ENCODE results near the gene LHX1.

LHX1 gene

DNA sequence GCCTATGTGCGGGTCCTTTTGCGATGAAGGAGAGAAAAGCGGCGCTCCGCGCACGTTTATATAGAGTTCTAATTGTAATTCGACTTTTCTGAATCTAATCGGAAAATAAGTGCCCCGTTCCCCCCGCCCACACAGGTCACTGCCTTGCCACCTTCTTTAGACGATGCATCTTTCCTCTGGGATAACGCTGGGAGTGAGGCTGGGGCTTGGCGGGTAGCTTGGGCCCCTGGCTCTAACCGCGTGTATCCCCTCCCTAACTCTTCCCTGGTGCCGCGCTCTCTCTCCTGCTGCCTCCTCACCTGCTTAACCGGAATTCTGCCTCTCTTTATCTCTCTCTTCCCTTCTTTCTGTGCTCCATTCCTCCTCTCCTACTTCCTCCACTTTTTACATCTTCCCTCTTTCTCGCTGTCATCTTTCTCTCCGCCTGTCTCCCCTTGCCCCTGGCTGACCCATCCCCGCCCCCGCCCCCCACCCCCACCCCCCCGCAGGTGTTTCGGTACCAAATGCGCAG lies 2.6 kb downstream of the LHX1 start:
- DNase-seq = no peak

DNA sequence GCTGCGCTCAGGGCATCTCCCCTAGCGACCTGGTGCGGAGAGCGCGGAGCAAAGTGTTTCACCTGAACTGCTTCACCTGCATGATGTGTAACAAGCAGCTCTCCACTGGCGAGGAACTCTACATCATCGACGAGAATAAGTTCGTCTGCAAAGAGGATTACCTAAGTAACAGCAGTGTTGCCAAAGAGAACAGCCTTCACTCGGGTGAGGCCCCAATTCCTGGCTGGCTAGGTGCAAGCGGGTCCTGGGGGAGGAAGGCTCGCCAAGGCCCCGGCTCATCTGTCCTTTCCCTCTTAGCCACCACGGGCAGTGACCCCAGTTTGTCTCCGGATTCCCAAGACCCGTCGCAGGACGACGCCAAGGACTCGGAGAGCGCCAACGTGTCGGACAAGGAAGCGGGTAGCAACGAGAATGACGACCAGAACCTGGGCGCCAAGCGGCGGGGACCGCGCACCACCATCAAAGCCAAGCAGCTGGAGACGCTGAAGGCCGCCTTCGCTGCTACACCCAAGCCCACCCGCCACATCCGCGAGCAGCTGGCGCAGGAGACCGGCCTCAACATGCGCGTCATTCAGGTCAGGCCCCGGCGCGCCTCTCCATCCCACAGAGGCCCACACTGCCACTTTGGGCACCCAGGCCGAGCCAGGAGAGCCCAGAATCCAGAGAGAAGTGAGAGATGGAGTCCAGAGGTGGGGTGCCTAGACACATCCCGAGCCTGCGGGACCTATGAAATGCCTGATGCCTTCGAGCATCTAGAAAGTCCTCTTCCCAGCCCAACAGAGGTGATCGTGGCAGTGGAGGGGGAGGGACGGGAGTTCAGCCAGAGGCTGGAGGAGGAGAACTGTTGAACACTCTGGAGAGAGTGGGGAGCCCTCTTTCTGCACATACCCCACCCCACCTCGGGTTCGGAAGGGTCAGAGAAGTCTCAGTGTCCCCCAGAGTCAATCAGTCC lies 3.3 kb downstream of the LHX1 start:
- no peak for DNase-seq

DNA sequence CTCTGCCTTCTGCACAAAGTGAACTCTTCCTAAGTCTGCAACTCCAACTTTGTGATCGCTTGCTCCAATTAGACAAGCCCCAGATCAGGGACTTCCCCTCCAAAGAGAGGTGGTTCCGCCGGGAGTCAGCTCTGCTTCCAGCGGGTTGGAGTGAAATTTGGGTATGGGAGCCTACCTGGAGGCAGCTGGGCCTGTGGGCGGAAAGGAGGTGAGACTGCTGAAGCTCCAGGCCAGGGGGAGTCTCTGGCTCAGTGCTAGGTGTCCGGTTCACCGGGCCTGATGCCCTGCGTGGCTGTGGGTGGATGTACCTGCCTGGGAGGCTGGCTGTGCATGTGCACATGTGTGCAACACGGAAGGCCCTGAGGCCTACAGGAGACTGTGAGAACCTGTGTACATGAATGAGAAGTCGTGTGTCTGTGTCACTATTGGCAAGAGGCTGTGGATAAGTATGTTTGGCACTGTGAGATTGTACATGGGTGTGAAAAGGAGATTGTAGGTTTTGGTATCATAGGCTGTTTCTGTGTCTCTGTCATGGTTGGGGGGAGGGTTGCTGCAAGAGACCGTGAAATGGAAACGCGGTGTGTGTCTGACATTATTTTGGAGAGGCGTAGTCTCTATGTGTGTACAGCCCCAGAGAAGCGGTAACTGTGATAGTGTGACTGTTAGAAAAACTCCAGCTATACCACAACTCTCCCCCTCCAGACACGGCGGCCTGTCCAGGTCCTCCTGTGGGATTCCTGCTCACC lies 4.2 kb downstream of the LHX1 start:
- no peak for DNase-seq

DNA sequence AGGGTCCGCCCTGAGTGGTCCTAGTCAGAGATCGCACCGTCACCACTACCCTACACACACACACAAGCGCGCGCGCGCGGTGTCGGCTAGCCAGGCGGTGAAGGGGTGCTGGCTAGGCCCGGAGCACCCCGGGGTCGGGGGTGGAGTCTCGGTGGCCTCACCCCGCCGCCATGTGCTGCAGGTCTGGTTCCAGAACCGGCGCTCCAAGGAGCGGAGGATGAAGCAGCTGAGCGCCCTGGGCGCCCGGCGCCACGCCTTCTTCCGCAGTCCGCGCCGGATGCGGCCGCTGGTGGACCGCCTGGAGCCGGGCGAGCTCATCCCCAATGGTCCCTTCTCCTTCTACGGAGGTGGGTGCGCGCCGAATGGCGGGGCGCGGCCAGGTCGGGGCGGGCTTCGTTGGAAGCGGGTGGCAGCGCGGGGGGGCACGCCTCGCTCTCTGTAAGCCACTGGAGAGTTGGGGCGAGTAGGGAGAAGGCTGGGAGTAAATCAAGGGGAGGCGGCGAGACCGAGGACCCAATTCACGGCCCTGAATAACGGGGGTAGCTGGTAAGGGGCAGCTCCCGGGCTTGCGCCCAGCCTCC lies 4.8 kb downstream of the LHX1 start:
- DNase-seq = no peak

DNA sequence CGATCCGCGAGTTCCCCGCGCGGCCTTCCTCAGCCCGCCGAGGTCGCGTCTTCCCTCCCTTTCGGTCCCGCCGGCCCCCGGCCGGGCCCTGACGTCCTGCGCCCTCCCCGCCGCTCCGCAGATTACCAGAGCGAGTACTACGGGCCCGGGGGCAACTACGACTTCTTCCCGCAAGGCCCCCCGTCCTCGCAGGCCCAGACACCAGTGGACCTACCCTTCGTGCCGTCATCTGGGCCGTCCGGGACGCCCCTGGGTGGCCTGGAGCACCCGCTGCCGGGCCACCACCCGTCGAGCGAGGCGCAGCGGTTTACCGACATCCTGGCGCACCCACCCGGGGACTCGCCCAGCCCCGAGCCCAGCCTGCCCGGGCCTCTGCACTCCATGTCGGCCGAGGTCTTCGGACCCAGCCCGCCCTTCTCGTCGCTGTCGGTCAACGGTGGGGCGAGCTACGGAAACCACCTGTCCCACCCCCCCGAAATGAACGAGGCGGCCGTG lies 5.4 kb downstream of the LHX1 start:
- peak; percentile 45 for DNase-seq

DNA sequence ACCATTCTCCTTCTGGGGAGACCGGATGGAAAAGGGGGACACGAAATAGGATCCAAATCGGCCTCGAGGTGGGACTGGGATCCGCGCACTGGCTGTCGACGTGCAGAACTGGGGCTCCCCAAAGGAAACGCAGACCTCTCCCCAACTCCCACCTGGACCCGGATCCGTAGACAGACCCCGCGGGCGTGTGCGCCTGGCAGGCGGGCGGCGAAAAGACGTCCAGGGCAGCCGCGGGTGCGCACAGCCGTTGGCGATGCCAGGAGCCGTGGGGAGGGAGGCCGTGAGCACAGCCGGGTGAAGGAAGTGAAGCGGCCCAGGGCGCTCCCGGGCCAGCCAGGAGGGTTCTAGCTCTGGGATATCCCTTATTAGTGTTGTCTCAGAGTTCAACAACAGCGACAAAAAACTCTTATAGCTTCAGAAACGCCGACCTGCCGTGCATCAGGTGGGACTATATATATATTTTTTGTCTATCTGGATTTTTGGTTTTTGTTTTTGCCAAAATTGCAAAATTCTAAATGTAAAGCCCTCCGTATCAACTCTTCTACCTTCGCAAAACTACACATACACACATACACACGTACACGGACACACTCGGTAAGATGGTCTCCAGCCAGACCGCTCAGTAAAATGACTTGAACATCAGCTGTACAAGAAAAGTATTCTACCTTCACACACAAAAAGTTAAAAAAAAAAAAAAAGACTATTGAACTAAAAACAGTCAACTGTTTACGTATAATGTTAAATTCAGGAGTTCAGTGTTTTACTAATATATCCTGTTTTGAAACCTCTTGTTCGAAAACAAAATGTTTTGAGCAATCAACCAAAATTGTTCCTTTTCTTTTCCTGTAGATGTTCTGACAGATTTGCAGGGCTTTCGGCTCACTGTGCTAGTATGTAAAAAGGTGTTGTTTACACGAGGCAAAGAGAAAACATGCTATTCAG lies 6.2 kb downstream of the LHX1 start:
- DNase-seq = no peak

DNA sequence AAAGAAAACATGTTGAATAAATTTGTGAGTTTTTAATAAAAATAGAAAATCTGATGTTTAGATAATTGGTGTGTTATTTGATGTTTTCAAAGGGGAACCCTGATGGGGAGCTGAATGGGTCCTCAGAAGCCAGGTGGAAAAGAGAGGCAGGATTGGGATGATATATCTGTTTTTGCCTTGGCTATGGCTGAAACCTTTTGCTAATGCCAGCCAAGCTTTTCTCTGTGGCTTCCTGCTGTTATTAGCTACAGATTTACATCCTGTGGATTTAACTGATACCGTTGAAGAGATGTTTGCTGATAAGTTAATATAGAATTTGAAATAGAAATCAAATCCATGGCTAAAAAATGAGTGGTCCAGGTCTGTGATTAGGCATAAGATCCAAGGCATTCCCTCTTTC lies 7.3 kb downstream of the LHX1 start:
- no peak for DNase-seq

DNA sequence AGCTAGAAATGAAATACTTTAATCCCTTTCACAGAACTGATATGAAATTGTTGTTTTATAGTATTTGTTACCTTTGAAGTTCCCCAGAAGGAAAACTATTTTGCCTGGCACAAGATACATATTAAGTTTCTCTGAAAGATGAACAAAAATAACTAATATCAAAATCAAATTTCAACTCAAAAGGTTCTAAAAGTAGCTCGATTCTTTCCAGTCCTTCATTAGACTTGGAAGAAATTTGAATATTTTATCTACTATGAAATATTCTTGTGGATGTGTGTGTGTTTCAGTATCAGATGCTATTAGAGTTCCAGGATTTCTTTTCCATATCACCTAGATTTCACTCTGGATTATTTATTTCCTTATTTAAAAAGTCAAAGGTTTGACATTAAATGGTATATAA lies 7.9 kb downstream of the LHX1 start:
- DNase-seq = no peak

DNA sequence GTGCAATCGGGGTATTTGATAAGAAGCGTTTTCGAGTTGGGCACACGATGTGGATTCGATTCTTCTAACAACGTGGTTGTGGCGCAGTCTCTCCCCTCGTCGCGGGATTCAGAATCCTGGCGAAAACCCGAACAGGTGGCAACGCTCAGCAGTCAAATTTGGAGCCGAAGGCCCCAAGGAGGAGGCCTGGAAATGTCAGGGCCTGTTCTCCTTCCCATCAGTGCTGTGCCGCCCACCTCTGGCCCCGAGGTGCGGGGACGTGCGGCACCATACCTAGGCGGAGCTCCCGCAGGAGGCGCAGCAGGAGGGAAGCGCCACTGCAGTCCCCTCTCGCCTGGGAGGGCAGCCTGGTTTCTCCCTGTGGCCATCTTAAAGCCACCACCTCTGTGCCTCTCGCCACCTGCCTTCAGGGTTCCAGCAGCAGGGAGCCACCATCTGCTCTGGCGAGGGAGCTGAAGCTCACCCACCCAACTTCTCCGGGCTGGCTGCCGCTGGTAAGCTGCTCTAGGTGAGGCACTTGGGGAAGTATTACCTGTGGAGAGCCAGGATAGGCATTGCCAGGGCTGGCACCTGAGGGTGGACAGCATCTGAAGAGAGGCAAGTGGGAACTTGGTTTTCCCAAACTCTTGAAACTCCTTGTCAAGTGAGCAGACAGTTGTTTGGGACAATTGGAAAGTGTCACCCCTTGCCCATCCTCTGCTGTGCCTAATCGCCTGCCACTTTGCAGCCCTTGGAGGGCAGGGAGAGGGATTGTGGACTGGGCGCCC lies 8.9 kb downstream of the LHX1 start:
- DNase-seq = no peak

DNA sequence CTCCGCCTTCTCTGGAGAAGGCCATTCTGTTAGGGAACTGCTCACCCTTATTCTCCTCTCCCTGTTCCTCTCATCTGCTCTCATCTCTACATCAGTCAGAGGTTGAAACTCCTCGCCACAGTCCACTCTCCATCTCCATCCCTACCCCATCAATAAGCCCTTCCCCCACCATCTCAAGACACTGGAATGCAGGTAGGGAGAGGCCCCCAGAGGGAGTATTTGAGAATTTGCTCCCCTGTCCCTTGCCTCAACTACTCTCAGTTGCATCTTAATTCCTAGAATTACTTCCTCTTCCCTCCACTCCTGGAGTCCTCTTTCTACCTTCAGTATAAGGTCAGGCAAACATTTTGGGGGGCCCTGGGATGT lies 9.4 kb downstream of the LHX1 start:
- no peak for DNase-seq

DNA sequence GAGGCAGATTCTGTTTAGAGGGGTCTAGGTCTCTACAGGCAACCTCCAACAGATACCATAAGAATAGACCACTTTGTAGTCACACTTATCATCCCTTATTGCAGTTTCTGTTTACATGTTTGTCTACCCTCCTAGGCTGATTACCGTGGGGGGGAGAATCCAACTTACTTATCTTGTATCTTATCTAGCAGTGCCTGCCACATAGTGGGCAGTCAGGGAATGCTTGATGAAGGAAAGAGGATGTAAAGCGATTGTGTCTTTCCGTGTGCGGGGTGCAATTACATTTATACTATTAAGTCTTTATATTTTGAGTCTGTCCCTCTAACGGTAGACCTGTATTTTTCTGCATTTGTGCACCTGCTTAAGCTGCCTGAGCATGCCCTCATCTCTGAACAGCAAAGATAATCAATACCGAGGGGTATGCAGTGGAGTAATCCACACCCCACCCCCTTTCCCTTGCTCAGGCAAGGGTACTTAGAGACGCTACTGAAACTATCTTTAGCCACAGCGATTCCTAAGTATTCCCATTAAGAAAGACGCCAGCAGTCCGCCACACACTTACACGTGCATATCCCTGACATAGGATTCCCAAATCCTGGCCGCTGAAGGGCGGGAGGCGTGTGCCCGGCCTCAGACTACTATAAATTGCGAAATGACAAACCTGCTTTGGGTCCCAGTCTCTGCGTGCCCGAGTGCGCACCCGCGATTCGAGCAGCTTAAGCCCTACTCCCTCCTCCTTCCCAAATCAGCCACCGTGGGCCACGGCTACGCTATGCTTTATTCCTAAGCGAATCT lies 10.8 kb downstream of the LHX1 start:
- no peak for DNase-seq

DNA sequence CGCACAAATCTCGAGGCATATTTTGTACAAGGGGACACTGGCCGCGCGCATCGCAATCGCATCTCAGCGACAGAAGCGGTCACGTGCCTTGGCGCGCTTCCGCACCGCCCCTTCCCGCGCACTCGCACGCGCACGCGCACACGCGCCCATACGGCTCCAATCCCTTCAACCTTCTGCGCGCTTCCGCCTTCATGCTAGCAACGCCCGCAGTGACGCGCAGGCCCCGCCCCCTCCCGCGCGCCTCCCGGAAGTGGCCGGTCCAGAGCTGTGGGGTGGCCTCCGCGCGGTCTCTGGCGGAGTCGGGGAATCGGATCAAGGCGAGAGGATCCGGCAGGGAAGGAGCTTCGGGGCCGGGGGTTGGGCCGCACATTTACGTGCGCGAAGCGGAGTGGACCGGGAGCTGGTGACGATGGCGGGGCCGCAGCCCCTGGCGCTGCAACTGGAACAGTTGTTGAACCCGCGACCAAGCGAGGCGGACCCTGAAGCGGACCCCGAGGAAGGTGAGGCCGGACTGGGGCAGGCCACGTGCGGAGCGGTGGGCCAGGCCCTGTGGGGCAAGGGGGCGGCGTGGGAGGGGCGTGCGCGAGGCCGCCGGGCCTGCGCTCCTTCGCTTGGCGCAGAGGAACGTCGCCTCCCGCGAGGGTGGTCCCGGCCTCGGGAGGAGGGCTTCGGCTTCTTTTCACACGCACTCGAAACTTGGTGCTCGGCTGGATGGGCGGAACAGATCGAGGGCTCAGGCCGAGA lies 11.6 kb downstream of the LHX1 start, which contains the start of gene AATF:
Gene AATF, plus strand, starts transcription at position 238 of the 744 bp plus-strand sequence. Its CDS starts 172 bp downstream, at position 410.
- peak; percentile 99 for DNase-seq

DNA sequence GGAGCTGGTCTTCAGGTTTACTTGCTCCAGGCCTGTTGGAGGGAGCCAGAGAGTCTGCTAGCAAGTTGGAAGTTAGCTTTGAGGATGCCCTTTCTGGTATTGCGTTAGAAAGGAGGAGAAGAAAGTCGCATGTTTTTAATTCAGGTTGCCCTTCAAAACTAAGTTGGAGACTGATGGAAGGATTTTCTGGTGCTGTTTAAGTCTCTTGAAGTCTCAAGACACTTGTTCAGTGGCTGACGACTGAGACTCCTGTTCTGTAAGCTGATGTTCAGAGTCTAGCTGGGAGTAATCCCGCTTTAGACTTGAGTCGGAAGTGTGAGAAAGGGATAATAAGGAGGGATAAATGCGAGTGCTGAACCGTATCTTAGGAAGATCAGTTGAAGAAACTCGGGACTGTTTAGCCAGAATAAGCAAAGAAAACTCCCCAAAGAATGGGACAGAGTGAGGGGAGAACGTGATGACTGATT lies 12.2 kb downstream of the LHX1 start:
- DNase-seq = no peak

DNA sequence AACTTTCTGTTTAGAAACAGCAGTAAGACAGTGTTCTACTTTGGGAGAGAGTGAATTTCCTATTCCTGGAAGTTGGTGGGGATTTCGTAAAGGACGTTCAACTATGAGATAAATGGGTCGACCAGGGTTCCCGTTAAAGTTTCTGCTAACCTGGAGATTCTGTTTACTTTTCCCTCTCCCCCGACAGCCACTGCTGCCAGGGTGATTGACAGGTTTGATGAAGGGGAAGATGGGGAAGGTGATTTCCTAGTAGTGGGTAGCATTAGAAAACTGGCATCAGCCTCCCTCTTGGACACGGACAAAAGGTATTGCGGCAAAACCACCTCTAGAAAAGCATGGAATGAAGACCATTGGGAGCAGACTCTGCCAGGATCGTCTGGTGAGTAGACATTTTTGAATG lies 12.8 kb downstream of the LHX1 start:
- no peak for DNase-seq

DNA sequence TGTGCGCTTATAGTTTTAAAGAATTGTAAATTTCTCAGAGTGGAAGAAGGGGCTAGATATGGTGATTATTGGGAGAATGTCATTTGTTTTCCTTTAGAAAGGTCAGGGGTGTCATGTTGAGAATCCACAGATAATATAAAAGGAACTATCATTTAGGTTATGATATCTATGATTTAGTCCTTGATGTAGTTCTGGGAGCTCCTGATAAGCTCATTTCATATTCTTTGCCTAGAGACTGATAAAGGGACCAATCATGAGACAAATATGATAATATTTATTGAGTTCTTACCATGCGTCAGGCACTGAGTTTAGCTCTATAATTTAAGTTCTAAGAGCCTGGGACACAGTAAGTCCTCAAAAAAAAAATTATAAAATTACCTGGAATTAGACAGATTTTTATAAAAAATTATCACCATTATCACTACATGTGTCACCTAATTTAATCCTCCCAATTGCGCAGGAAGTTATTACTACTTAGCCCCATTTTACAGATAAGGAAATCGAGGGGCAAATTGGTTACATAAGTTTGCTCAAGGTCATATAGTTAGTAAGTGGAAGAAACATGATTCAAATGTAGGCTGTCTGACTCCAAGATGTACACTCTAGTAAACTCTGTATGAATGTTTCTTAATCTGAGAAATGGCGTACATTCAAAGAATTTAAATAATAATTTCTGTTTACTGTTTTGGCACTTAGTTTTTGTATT lies 14.0 kb downstream of the LHX1 start:
- no peak for DNase-seq

DNA sequence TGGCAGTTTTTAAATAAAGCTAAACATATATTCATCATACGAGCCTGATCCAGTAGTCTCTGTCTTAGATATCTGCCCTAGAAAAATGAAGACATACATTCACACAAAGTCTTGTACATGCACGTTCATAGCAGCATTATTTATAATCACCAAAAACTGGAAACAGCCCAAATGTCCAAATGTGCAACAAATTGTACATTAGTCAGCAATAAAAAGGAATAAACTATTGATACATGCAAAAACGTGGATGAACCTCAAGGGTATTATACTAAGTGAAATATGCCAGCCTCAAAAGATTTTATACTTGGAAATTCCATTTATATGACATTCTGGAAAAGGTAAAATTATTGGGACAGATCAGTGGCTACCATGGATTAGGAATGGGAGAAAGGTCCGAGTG lies 34.2 kb downstream of the LHX1 start:
- no peak for DNase-seq

DNA sequence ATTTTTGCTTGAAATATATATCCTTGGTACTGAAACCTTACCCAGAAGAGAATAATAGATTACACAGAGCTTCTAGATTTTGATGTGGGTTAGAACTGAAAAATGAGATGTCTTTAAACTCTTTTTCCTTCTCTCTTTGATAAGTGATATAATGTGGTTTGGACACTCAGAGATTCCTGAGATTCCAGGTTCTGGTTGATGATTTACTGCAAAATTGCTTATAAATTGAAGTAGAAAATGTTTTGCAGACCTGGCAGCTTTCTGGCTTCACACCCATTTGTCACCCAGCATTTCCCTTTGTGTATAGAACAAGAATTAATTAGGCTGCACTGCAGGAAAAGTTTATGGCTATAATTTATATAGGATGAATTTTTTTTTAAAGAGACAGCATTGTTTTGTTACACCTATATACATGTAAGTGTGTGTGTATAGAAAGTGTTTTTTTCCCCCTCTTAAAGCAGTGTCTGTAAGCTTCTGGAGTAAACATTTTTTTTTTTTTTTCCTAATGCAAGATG lies 35.0 kb downstream of the LHX1 start:
- no peak for DNase-seq

DNA sequence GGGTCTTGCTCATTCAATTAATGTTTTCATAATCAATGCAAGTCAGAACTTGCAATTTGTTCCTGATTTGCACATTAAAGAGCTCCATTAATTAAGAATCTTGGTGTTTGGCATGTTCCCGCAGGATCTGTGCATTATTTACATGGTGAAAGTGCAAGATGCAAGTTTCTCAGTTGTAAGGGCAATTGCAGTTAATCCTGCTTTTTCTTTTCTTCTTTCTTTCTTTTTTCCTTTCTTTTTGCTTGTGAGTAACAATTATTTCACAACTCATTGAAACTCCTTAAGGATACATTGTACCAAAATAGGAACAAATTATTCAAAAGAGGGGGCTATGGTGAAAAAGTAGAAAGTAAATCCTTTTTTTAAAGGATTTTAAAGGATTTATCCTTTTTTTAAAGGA lies 35.6 kb downstream of the LHX1 start:
- DNase-seq = no peak
